ENCODE results near the gene ITGA5.

DNA sequence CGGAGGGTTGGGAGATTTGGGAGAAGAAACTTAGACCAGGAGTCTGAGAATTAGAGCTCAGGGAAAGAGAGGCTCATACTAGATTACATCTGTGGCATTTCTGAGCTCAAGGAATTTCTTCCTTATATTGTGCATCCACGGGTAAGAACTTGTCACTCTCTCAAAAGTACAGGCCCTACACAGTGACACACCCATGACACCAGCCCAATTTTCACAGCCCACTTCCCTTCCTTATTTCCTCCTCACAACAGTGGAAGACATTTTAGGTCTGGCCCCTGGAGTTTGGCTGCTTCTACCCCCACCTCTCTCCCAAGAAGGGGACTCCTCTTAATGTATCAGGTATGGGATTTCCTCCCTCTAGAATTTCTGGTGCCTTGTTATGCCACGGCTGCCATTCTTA lies 25.3 kb downstream of the ITGA5 start:
- no peak for TF ChIP-seq CTCF (CRISPR knock-in tag; IDR thresholded peaks at IDR 0.05)
- TF ChIP-seq SUZ12 (IDR thresholded peaks at IDR 0.05; ENCODE audit: low read depth, low read length) = no peak
- TF ChIP-seq ZNF878 (CRISPR knock-in tag; IDR thresholded peaks at IDR 0.05) = no peak
- TF ChIP-seq TFAP4 (IDR thresholded peaks at IDR 0.05; ENCODE audit: borderline replicate concordance, low read depth) = no peak
- TF ChIP-seq MAX (IDR thresholded peaks at IDR 0.05) = no peak
- TF ChIP-seq RBM22 (optimal IDR thresholded peaks at IDR 0.05; ENCODE audit: low read length) = no peak
- no peak for TF ChIP-seq SP1 (IDR thresholded peaks at IDR 0.05)
- no peak for TF ChIP-seq SP1 (CRISPR knock-in tag; IDR thresholded peaks at IDR 0.05)
- TF ChIP-seq MIER3 (CRISPR knock-in tag; IDR thresholded peaks at IDR 0.05; ENCODE audit: borderline replicate concordance) = no peak
- TF ChIP-seq SIX4 (CRISPR knock-in tag; IDR thresholded peaks at IDR 0.05) = no peak
- no peak for TF ChIP-seq RELA (CRISPR knock-in tag; IDR thresholded peaks at IDR 0.05)
- TF ChIP-seq ZNF644 (CRISPR knock-in tag; IDR thresholded peaks at IDR 0.05; ENCODE audit: low read depth) = no peak
- no peak for TF ChIP-seq HES4 (CRISPR knock-in tag; IDR thresholded peaks at IDR 0.05; ENCODE audit: borderline replicate concordance)
